Omental fat pad (tissue), 4 donors: Measurements from ENCODE around the gene ZNF418. TPM values are rescaled to one million over a fixed set of nuclear protein-coding genes. Genes with fewer than 3 reads are reported as not detected.
A peak's percentile ranks its signal among the peaks of the same experiment; 100 is the strongest.
"Not testable (repeated sequence)": the region's sequence is repeated elsewhere in the genome, so short reads cannot be mapped to it uniquely, and the experiment has no call there.

Experiments used
- ATAC-seq: fragments of 150-250 bp; one replicate; pipeline ENCODE4 v1.9.1; 2016; ENCODE audit warnings: mild to moderate bottlenecking, moderate library complexity; ENCODE audit not compliant: low FRiP score
- DNase-seq: peaks from one replicate; pipeline ENCODE4 v3.0.0-alpha.2; 2019; ENCODE audit warnings: low spot score
- CTCF ChIP-seq, 3 donors: fragments of 450-650 bp; IDR thresholded peaks; one replicate each; pipeline ENCODE4 v1.5.1; 2016 to 2017; ENCODE audit warnings: antibody characterized with exemption in 3 of 3, mild to moderate bottlenecking in 3 of 3, moderate library complexity in 2 of 3
- total RNA-seq, 4 donors: library from RNA; depleted of rRNA; stranded (reverse); fragments of >200 nt; gene quantifications; one replicate each; pipeline ENCODE4 v1.1.0, GENCODE V29; 2016

Gene ZNF418
- total RNA-seq, 4 donors from 2014 or later: 4.1 to 7.9 (median 5.5) TPM

DNA sequence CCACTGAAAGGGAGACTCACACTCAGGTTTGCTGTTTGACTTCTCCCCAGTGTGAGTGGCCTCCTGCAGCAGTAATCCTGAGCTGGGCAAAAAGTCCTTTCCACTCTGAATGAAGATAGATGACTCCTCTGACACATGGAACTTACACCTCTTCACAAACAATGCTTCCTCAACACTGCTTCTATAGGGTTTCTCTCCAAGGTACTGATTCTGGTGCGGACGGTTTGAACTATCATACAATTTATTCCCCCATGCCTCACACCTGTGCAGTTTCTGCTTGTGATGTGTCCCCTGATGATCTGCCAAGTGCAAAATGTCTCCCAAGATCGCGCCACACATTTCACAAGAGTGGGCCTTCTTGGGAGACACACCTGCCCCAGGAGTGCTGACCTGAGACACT is 7.6 kb downstream of the ZNF418 start:
- no peak for TF ChIP-seq CTCF (IDR thresholded peaks at IDR 0.05)
- no peak for ATAC-seq
- no peak for DNase-seq

DNA sequence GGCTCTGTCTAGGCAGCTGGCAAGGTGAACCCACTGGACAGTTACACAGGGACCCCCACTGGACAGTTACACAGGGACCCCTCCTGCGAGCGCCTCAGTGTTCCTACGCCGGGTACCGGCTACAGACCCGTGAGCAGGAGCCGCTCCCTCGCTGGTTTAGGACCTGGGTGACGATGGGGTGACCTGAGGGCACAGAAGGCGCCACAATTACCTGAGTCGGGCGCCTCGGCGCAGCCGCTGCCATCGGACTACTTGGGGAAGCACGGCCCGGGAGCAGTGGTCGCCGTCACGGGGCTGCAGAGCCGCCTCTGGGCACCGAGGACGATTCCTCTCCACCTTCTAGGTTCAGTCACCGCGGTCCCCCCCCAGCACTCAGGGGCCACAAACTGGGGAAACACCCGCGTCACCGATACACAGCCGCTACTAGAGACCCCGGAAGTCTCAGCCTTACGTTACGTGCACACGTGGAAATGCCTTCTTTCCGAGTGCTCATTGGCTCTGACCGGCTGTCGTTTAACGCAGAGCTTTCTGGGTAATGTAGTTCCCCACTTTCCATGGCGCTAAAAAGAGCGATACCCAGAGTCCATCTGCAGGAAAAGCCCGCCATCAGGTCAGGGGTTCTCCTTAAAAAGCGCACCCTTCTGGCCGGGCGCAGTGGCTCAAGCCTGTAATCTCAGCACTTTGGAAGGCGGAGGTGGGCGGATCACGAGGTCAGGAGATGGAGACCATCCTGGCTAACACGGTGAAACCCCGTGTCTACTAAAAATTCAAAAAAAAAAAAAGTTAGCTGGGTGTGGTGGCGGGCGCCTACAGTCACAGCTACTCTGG is 18.8 kb downstream of the ZNF418 start, which contains the start of gene ZNF417:
Gene ZNF417, minus strand, starts transcription at position 425 of the 828 bp plus-strand sequence. Its CDS starts 181 bp downstream, at position 244.
- peak; percentile 99 for ATAC-seq
- peak; percentile 64 for DNase-seq

- TF ChIP-seq CTCF (IDR thresholded peaks at IDR 0.05): no peak
- no peak for DNase-seq
- no peak for ATAC-seq
Observed at GRCh38 chr19:57914531-57914930, 20.7 kb downstream of the ZNF418 start.

DNA sequence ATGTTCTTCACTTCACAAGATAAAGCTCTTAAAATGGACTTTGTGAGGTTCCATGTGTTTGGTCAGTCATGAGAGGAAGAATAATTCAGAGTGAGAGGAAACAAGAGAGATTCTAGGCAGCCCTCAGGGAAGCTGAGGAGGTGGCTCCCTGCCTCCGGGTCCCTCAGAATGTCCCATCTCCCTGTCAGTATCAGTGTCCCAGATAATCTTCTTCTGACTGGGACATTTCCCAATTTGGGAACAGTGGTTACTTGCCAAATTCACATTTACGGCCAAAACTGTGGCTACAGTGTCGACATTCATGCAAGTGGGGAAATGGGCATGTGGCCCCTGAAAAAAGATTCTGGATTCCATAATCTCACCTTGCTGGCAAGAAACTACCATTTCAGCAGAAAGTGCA is 27.8 kb downstream of the ZNF418 start:
- TF ChIP-seq CTCF (IDR thresholded peaks at IDR 0.05): no peak
- DNase-seq: no peak

GRCh38 chr19:57905258-57905657 is 29.9 kb downstream of the ZNF418 start:
- DNase-seq (no peak), ATAC-seq (no peak)
- TF ChIP-seq CTCF (IDR thresholded peaks at IDR 0.05): no peak

More for the DNA sequence above, 27.8 kb downstream of the ZNF418 start:
- no peak for ATAC-seq

DNA sequence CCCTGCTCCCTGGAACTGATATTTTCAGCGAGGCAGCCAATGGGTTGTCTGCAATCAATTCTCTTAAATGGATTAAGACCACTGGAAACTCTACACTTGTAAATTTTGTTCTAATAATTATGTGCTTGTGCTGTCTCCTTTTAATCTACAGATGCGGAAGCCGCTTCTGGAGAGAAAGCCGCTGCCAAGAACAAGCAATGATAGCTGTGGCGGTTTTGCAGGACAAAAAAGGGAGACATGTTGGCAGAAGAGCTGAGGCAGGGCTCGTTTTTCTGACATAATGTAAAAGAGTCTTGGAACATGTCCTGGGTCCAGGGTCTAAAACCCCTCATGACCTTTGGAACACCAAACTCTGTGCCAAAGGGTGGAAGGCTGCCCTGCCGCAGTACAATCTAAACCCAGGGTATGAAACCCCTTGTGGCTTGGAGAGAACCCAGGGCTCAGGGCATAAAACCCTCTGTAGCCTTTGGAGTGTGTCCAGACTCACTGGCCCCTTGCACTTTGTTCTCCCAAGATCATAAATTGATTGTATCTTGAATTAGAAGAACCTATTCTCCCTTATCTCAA is 31.5 kb downstream of the ZNF418 start:
- DNase-seq (no peak), ATAC-seq (no peak)
- TF ChIP-seq CTCF (IDR thresholded peaks at IDR 0.05): no peak

DNA sequence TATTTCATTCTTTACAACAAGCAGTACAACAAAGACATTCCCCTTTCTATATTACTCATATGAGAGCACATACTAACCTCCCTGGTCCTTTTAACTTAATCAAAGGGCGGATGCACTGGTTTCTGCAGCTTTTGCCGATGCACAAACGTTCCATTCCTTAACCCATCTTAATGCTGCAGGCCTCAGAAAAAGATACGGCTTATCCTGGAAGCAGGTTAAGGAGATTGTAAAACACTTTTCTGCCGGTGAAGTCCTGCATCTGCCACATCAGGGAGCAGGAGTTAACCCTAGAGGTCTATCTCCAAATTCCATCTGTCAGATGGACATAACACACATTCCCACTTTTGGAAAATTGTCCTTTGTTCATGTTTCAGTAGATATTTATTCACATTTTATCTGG is 34.9 kb downstream of the ZNF418 start:
- DNase-seq (no peak), ATAC-seq (no peak)
- TF ChIP-seq CTCF (IDR thresholded peaks at IDR 0.05): no peak

DNA sequence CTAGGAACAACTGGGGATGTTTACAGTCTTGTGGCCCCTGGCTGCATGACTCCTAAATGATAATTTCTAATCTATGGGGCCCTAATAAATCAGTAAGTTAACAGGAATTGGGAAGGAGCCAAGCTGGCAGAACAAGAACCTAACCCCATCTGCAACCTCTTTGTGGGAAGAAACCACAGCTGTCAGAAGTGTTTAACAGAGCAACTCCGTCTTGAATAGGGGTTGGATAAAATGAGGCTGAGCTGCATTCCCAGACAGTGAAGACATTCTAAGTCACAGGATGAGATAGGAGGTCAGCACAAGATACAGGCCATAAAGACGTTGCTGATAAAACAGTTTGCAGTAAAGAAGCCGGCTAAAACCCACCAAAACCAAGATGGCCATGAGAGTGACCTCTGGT is 44.5 kb downstream of the ZNF418 start:
- DNase-seq, ATAC-seq: not testable (repeated sequence)
